Measurements from ENCODE around the gene CDK6.

The CDK6 gene

GRCh38 chr7:92639966-92640365, 196.4 kb downstream of the CDK6 start:
- DNase-seq, result no peak

- DNase-seq, result no peak
These were observed 197.0 kb downstream of the CDK6 start for GRCh38 chr7:92639213-92639896.

DNA sequence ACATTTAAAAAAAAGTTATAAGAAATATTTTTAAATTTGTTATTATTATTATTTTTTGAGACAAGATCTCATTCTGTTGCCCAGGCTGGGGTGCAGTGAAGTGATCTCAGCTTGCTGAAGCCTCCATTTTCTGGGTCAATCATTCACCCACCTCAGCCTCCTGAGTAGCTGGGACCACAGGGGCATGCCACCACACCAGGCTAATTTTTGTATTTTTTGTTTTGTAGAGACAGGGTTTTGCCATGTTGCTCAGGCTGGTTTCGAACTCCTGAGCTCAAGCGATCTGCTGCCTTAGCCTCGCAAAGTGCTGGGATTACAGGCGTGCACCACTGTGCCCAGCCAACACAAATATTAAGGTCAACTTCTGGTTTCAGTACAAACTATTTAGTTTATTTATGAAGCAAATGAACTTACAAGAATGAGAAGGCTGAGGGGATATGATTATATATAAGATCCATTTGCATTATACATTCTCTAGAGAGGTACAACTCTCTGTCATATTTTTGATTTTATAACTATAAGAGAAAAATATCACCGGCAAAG, 200.3 kb downstream of the CDK6 start:
- no peak for DNase-seq

DNA sequence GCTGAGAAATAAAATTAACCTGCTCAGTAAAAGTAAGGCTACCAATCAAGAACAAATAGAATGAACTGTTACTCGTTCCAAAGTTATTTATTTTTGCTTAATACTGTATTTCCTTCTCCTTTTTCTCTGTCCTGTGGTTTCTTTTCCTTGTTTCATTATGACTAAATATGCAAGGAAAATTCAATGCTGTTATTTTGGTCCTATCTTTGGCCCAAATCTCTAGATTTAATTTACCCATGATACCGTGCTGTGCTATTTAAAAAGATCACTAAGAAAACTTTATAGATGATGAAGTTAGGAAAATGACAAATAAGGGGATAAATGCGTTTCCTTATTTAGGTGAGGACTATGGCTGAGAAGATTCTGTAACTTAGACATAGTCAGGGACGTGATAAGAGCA, 200.8 kb downstream of the CDK6 start:
- DNase-seq, result no peak

DNA sequence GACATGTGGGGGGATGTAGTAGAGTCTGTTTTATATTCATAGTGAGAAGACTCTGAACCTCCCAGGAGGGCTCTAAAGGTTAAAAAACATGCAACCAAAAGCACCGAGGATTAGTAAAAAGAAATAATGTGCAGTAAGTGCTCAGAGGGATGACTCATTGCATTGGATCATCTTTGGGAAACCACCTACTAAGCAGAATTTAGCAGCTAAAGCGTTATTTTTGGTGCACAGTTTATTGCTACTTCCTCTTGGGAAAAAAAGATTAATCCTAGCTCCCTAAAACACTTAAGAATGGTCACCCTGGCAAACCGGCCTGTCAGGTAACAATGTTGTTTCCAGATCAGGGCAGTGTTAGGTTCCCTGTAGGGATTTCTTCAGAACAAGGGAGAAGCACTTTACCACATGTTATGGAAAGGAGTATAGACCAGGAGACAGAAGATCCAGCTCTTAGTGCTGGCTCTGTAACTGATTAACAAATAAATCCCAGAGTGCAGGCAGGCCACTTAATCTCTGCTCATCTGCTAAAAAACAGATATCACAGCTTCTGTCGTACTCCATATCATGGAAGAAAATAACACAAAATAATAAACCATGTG, 201.4 kb downstream of the CDK6 start:
- DNase-seq, result no peak

GRCh38 chr7:92634205-92634604, 202.2 kb downstream of the CDK6 start:
- no peak for DNase-seq

GRCh38 chr7:92633211-92633906, 203.0 kb downstream of the CDK6 start:
- no peak for DNase-seq

DNA sequence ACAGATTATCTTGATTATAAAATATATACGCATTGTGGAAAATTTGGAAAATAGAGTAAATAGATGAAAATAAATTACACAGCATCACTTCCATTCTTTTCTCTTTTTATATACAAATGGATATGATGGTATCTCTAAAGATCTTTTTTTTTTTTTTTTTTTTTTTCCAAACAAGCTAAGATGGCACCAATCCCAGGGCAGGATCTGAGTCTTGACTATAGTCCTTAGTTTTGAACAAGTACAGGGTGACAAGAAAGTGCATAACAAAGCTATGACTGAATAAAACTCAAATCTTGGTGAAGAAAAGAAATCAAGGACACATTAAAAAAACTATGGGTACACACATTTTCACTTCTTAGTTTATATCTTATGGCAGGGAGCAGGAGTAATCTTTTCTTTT, 203.6 kb downstream of the CDK6 start:
- DNase-seq, result no peak

DNA sequence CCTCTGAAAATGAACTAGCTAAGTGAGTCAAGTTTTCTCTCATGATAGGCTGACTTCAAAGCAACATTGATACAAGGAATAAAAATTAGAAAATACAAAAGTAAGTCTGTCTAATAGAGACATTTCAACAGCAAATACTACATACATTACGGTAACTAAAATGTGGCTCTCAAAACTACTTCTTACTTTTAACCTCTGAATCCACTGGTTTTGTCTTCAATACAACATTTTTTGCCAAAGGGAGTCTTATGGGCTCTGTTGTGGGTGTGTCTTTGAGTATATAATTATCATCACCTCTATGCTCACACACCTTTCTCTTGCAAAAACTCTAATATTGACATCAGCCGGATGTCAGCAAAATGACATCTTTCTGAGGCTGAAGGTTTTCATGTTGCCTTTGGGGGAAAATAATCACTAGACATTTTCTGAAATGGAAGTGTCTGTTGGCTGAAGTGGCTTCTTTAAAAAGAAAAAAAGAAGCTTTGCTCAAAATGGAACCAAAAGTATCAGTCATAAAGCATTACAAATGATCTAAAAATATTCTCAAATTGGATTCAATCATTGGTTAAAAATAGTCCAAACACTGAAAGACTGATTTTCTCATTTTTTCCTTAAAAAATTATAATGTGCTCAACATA, 204.4 kb downstream of the CDK6 start:
- DNase-seq, result no peak

GRCh38 chr7:92631067-92631849, 205.1 kb downstream of the CDK6 start:
- no peak for DNase-seq

- DNase-seq, result no peak
These were observed 206.6 kb downstream of the CDK6 start for GRCh38 chr7:92629779-92630178.

- no peak for DNase-seq
These were observed 208.4 kb downstream of the CDK6 start for GRCh38 chr7:92627956-92628355.

- no peak for DNase-seq
These were observed 210.0 kb downstream of the CDK6 start for GRCh38 chr7:92626281-92626809.

GRCh38 chr7:92625617-92626016, 210.8 kb downstream of the CDK6 start:
- DNase-seq, result no peak

GRCh38 chr7:92624298-92624996, 211.9 kb downstream of the CDK6 start:
- DNase-seq, result no peak

DNA sequence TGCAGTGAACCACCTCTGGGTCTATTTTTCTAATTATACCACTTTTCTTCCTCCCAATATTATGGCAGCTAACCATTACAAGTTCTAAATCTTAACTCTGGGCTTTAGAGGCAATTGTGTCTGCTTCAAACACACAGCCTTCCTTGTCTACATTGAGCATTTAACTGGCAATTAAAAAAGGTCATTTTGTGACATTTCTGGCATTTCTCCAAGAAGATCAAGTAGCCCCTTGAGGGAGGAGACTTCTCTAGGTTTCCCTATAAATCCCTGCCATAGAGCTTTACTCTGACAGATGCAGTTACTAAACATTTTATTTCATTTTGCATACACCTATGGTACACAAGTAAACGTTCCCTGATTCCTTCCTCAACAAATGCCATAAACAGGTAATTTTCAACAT, 212.8 kb downstream of the CDK6 start:
- no peak for DNase-seq

GRCh38 chr7:92622685-92623084, 213.7 kb downstream of the CDK6 start:
- DNase-seq, result no peak

GRCh38 chr7:92622030-92622429, 214.3 kb downstream of the CDK6 start:
- no peak for DNase-seq

DNA sequence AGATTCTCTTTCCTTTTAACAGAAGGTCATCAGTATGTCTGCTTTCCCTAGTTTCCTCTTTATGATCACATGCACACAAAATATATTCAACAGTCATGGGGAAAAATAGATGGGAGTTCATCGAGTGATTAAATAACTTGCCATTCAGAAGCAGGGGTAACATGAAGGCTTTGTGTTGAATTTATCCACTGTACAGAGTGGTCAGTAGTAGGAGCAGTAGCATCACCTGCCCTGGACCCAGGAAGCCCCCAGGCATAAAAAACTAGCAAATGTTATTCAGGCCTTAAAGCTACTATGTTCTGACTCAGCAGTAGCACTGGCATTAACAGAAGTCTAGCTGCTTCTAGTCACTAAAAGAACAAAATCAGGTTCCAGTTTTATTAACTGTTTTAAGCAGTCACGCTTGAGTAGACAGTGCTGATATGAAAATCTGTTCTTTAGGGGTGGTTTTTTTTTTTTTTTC, 214.8 kb downstream of the CDK6 start:
- DNase-seq, result no peak

- DNase-seq, result peak; percentile 80
These were observed 215.3 kb downstream of the CDK6 start for GRCh38 chr7:92621026-92621540.

DNA sequence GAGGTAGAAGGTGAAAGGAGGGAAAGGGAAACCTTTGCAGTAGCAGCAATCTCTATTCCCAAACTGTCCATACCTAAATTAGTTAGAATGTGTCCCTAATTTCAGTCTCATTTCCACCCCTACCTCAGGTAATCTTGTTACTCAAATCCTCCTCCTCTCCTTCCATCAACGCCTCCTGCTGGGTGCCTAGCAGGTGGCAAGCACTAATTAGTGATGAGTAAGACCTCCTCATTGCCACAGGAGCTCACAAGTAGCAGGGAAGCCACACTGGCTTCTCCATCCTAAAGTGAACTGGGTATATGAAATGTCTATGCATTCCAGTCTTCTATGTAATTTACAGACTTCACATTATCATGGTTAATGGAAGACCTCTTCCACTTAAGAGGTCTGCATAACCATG, 220.5 kb downstream of the CDK6 start:
- DNase-seq, result no peak
